ENCODE data around the gene SLC5A2. TPM values are rescaled to one million over a fixed set of nuclear protein-coding genes. Genes with fewer than 3 reads are reported as not detected.
"Not testable (repeated sequence)": the region's sequence is repeated elsewhere in the genome, so short reads cannot be mapped to it uniquely, and the experiment has no call there.

The SLC5A2 gene
- total RNA-seq, 1 experiment from 2014 or later = 0.86 TPM

- DNase-seq (ENCODE audit: low spot score) = no peak
These were observed 7.0 kb upstream of the SLC5A2 start for GRCh38 chr16:31475946-31476302.

DNA sequence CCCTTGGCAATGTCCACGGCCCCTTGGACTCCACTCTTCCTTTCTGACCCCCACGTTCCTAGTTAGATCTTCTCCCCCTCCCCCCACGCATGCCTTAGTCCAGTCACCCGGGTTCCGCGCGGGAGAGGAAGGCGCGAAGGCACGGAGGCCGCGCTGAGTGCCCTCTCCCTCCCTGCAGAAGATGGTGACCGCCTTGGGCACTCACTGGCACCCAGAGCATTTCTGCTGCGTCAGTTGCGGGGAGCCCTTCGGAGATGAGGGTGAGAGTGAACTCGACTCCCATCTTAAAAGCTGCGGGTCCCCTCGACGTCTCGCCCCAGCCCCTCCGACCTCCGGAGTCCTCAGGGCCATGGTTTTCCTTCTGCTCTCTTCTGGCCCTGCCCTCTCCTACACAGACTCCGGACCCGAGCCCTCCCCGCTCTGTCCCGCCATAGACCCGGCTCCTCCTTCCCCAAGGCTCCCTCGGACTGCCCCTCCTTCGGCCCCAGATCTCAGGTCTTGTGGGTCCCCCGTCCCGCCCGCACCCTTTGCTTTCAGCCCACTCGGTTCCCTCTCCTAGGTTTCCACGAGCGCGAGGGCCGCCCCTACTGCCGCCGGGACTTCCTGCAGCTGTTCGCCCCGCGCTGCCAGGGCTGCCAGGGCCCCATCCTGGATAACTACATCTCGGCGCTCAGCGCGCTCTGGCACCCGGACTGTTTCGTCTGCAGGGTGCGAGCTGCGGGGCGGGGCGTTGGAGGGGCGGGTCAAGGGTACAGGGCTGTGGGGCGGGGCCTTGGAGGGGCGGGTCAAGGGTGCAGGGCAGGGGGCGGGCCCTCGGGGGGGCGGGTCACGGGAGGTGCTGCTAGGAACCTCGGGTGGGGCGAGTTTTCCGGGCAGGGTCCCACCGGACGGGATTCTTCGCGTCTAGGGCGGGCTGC lies 6.4 kb upstream of the SLC5A2 start:
- peak; percentile 74 for DNase-seq (ENCODE audit: low spot score)

DNA sequence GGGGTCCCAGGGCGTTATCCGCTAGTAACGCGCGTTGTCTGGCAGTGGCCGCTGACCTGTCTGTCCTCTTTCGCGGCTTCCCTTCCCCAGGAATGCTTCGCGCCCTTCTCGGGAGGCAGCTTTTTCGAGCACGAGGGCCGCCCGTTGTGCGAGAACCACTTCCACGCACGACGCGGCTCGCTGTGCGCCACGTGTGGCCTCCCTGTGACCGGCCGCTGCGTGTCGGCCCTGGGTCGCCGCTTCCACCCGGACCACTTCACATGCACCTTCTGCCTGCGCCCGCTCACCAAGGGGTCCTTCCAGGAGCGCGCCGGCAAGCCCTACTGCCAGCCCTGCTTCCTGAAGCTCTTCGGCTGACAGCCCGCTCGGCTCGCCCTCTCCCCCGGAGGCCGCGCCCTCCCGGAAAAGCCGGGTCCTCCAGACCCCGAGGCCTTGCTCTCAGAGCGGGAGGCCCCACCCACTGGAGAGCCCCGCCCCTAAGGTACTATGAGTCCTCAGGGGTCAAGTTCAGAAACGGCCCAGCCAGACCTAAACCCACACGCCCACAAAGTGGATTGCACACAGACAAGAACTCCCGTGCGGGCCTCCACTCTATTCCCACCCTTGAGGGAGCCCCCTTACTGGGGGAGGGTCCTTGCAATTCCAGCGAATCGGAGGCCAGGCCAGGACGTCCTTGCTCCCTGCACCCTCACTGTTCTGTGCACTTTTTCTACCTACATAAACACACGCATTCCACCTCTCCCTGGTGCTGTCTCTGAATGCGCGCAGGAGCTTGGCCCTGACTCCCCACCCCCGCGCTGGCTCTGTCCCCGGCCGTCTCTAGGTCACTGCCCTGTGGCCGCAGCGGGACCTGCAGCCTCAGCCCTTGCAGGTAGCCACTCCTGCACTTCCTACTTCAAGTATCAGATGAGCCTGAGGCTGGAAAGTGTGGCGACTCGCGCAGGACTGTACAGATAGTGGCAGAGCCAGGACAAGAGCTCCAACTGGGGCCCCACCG lies 5.4 kb upstream of the SLC5A2 start:
- DNase-seq (ENCODE audit: low spot score) = peak; percentile 80

DNA sequence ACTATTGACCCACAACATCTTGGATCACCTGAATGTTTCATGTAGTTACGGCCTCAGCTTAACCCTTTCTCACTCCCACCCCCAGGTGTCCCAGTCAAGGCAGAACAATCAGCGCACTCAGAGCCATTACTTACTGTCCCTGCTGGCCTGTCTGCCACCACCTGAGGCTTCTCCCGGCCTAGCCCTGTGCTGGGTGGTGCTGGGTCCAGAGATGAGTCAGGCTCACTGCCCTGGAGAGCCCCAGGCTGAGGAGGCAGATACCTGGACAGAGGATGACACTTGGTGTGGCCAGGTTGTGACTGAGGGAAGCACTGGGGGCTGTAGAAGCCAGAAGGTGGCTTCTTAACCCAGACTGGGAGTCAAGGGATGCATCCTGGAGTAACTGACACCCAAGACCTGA lies 4.0 kb upstream of the SLC5A2 start:
- DNase-seq (ENCODE audit: low spot score) = no peak

DNA sequence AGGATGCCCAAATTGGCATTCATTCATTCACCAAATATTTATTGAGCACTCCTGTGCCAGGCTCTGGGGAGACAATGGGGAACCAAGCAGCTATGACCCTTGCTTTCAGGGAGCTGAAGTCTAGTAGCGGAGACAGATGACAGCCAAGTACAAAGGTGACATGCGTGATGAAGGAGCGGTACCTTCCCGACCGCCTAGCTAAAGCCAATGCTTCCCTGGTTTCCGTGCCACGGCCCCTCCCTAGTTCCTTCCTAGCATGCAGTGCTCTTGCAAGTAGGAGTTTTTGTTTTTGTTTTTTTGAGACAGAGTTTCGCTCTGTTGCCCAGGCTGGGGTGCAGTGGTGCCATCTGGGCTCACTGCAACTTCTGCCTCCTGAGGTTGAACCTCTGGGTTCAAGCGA lies 3.2 kb upstream of the SLC5A2 start:
- no peak for DNase-seq (ENCODE audit: low spot score)

GRCh38 chr16:31480851-31481536 lies 1.9 kb upstream of the SLC5A2 start:
- DNase-seq (ENCODE audit: low spot score) = no peak

GRCh38 chr16:31484048-31484447 lies 1.1 kb downstream of the SLC5A2 start:
- not testable (repeated sequence) for DNase-seq (ENCODE audit: low spot score)

GRCh38 chr16:31484491-31485171 lies 1.7 kb downstream of the SLC5A2 start:
- no peak for DNase-seq (ENCODE audit: low spot score)

DNA sequence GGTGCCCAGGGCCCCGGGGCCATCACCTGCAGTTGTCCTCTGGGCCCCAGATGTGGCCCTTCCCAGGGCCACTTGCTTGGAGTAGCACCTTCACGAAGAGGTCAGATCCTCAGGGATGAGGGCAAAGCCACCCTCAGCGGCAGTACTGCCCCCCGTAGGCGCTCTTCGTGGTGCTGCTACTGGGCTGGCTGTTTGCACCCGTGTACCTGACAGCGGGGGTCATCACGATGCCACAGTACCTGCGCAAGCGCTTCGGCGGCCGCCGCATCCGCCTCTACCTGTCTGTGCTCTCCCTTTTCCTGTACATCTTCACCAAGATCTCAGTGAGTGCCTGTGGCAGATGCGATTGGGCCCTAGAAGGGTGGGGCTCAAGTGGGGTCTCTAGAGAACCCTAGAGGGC lies 2.6 kb downstream of the SLC5A2 start:
- DNase-seq (ENCODE audit: low spot score) = no peak

GRCh38 chr16:31486045-31486444 lies 3.1 kb downstream of the SLC5A2 start:
- DNase-seq (ENCODE audit: low spot score) = no peak

- no peak for DNase-seq (ENCODE audit: low spot score)
These were observed 4.3 kb downstream of the SLC5A2 start for GRCh38 chr16:31487071-31487719.

GRCh38 chr16:31487720-31488467 lies 5.0 kb downstream of the SLC5A2 start:
- peak; percentile 54 for DNase-seq (ENCODE audit: low spot score)

DNA sequence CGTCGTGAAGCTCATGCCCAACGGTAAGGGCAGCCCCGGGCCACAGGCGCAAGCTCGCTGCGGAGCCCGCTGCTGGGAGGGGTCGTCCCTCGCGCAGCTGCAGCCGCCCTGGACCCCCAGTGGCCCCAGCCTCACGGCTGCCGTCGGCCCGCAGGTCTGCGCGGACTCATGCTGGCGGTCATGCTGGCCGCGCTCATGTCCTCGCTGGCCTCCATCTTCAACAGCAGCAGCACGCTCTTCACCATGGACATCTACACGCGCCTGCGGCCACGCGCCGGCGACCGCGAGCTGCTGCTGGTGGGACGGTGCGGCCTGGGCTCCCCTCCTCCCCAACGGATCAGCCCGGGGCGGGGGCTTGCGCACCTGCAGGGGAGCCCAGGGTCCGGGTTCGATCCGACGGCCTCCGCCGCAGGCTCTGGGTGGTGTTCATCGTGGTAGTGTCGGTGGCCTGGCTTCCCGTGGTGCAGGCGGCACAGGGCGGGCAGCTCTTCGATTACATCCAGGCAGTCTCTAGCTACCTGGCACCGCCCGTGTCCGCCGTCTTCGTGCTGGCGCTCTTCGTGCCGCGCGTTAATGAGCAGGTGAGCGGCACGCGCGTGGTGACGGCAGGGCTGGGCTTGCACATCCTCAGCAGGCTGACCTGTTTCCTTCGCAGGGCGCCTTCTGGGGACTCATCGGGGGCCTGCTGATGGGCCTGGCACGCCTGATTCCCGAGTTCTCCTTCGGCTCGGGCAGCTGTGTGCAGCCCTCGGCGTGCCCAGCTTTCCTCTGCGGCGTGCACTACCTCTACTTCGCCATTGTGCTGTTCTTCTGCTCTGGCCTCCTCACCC lies 5.8 kb downstream of the SLC5A2 start:
- no peak for DNase-seq (ENCODE audit: low spot score)

- no peak for DNase-seq (ENCODE audit: low spot score)
These were observed 6.3 kb downstream of the SLC5A2 start for GRCh38 chr16:31489298-31489564.

DNA sequence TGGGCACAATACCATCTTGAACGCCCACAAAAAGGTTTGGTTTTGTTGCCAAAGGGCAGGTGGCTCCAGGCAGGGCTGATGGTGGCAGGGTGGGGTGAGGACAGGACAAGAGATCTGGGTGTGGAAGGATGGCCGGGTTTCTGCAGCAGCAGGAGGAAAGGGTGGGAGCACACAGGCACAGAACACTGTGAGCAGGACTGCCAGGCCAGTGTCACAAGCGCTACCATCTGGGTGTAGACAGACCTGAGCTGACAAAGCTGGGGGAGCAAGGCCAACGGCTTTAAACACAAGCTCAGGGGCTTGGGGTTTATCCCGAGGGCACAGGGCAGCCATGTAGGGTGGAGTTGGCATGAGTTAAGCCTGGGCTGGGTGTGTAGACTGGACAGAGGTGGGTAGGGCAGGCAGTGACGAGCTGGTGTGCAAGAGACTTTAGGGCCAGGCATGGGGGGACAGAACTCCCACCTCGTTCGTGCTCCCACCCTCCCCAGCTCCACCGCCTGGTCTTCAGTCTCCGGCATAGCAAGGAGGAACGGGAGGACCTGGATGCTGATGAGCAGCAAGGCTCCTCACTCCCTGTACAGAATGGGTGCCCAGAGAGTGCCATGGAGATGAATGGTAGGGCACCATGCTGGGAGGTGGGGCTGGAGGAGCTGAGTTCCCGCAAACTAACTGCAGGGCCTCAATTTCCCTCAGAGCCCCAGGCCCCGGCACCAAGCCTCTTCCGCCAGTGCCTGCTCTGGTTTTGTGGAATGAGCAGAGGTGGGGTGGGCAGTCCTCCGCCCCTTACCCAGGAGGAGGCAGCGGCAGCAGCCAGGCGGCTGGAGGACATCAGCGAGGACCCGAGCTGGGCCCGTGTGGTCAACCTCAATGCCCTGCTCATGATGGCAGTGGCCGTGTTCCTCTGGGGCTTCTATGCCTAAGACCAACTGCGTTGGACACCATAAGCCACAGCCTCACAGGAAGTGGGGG lies 7.0 kb downstream of the SLC5A2 start:
- DNase-seq (ENCODE audit: low spot score) = no peak

- DNase-seq (ENCODE audit: low spot score) = no peak
These were observed 9.0 kb downstream of the SLC5A2 start for GRCh38 chr16:31491778-31492418.

DNA sequence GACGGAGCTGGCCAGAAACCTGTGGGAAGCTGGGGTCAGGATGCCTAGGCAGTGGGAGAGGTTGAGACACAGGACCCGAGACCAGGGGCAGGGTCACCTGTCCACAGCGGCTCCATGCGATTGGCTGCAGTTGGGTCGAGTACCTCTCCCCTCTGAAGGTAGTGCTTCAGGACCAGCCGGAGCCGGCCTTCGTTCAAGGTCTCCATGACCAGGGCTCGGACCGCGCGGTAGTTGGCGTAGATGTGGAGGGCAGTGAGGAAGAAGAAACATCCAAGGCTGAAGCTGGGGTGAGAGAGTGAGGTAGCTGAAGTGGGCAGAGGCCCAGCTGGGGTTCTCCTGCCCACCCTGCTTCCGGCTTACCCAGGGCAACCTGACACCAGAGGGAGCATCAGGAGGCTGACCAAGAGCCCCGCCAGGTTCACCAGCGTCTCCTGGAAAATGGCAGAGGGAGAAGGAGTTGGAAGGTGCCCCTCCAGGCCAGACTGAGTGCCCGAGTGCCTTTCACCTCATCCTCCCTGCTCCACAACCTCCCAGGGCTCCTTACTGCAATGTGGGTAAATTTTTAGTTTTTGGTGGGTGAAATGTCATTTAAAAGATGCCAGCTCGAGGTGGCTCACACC lies 10.7 kb downstream of the SLC5A2 start:
- DNase-seq (ENCODE audit: low spot score) = no peak
